Endothelial cell (in vitro differentiated cells): ENCODE data around the gene FAM131B. TPM values are rescaled to one million over a fixed set of nuclear protein-coding genes. Genes with fewer than 3 reads are reported as not detected.

Experiments
- DNase-seq: peaks from one replicate; pipeline ENCODE4 v3.0.0; 2021; ENCODE audit warnings: low spot score
- H3K27ac Mint-ChIP-seq: one replicate; pipeline ENCODE4 v1.8.0; 2021; ENCODE audit warnings: mixed read lengths, inconsistent platforms; ENCODE audit not compliant: unreplicated experiment
- H3K27me3 Mint-ChIP-seq: one replicate; pipeline ENCODE4 v1.8.0; 2021; ENCODE audit warnings: mild to moderate bottlenecking, moderate library complexity, mixed read lengths, inconsistent platforms; ENCODE audit not compliant: unreplicated experiment
- H3K36me3 Mint-ChIP-seq: one replicate; pipeline ENCODE4 v1.8.0; 2021; ENCODE audit warnings: mild to moderate bottlenecking, low read depth, mixed read lengths, inconsistent platforms; ENCODE audit not compliant: unreplicated experiment
- H3K4me1 Mint-ChIP-seq: one replicate; pipeline ENCODE4 v1.8.0; 2021; ENCODE audit warnings: mild to moderate bottlenecking, mixed read lengths, inconsistent platforms; ENCODE audit not compliant: unreplicated experiment
- H3K4me3 Mint-ChIP-seq: one replicate; pipeline ENCODE4 v1.8.0; 2021; ENCODE audit warnings: mild to moderate bottlenecking, mixed read lengths, inconsistent platforms; ENCODE audit not compliant: unreplicated experiment
- H3K9me3 Mint-ChIP-seq: one replicate; pipeline ENCODE4 v1.8.0; 2021; ENCODE audit warnings: mixed read lengths, inconsistent platforms; ENCODE audit not compliant: unreplicated experiment
- CTCF ChIP-seq: fragments of 200-600 bp; sonication (generic); IDR thresholded peaks from one replicate; pipeline ENCODE4 v1.5.0; 2021; ENCODE audit warnings: antibody characterized with exemption; ENCODE audit not compliant: unreplicated experiment
- total RNA-seq: library from RNA; stranded (reverse); fragmentation: NEBNext Ultra II Directional; extraction: Animal tissue kit (Norgen Biotek cat#: 25700); gene quantifications from one replicate; pipeline ENCODE4 v1.2.1, GENCODE V29; 2021; ENCODE audit not compliant: unreplicated experiment

FAM131B gene
- total RNA-seq, 1 donor from 2014 or later: 1.0 TPM

GRCh38 chr7:143390773-143391317 is 28.3 kb upstream of the FAM131B start:
- Mint-ChIP-seq H3K9me3 (no peaks in the 10 kb centered on the region), H3K4me3 (no peak overlapping the region), H3K36me3 (peaks cover 21% of the 10 kb centered on the region), H3K27me3 (peaks cover 14% of the 10 kb centered on the region), H3K4me1 (peaks cover 40% of the 10 kb centered on the region), H3K27ac (no peak overlapping the region)
- DNase-seq: no peak
- TF ChIP-seq CTCF: no peak

DNA sequence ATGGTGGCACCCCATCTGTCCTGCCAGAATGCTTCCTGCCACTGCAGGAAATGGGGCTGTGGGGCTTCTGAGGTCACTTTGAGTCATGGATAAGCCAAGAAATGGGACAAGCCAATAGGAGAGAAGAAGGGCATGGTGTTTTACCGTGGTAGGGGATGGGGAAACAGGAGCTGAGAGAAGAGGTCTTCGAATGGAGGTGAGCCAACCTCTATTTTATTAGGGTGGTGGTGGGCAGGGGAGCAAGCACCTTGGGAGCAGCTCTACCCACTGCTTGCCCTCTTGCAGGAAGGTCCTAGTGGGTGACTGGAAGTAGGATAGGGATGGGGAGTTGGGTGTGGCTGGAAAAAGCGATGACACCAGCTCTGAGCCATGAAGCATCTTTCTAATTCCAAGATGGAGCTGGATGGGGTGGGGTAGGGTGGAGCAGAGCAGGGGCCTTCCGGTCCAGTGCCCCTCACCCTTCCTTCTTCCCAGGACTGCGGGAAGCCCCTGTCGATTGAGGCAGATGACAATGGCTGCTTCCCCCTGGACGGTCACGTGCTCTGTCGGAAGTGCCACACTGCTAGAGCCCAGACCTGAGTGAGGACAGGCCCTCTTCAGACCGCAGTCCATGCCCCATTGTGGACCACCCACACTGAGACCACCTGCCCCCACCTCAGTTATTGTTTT is 27.7 kb upstream of the FAM131B start:
- Mint-ChIP-seq H3K36me3 (peaks cover 21% of the 10 kb centered on the region), H3K4me1 (peaks cover 36% of the 10 kb centered on the region), H3K27ac (peak overlapping the region; percentile 38), H3K27me3 (peaks cover 14% of the 10 kb centered on the region), H3K4me3 (peak overlapping the region; percentile 71), H3K9me3 (no peaks in the 10 kb centered on the region)
- no peak for TF ChIP-seq CTCF
- no peak for DNase-seq

- Mint-ChIP-seq H3K4me3 (peak overlapping the region; percentile 71), H3K27ac (no peak overlapping the region), H3K27me3 (peaks cover 12% of the 10 kb centered on the region)
Observed at GRCh38 chr7:143389316-143390103, 27.0 kb upstream of the FAM131B start.

GRCh38 chr7:143388491-143389101 is 26.1 kb upstream of the FAM131B start:
- Mint-ChIP-seq H3K9me3 (no peaks in the 10 kb centered on the region), H3K27me3 (peaks cover 7% of the 10 kb centered on the region), H3K4me1 (peaks cover 33% of the 10 kb centered on the region), H3K27ac (no peak overlapping the region), H3K4me3 (no peak overlapping the region), H3K36me3 (peaks cover 21% of the 10 kb centered on the region)
- no peak for TF ChIP-seq CTCF
- DNase-seq: no peak

More at GRCh38 chr7:143389316-143390103, 27.0 kb upstream of the FAM131B start:
- no peak for TF ChIP-seq CTCF
- no peak for DNase-seq
- Mint-ChIP-seq H3K36me3 (peaks cover 21% of the 10 kb centered on the region), H3K4me1 (peaks cover 33% of the 10 kb centered on the region), H3K9me3 (no peaks in the 10 kb centered on the region)
